DOHH2 (cell line): Measurements from ENCODE around the gene SARM1.
A peak's percentile ranks its signal among the peaks of the same experiment; 100 is the strongest.

Experiments
- H3F3A ChIP-seq: fragments of 200-600 bp; sonication (generic), shearing (Covaris generic); 2 replicates; pipeline ENCODE4 v1.6.0; 2016; ENCODE audit warnings: antibody characterized with exemption, mild to moderate bottlenecking; ENCODE audit not compliant: control insufficient read depth, insufficient read depth
- H3K27ac ChIP-seq: fragments of 200-600 bp; sonication (generic); 2 replicates; pipeline ENCODE4 v1.5.1; 2014; ENCODE audit warnings: low read depth, mild to moderate bottlenecking, low read length, moderate library complexity
- H3K27me3 ChIP-seq: fragments of 200-600 bp; sonication (generic); 2 replicates; pipeline ENCODE4 v1.6.1; 2014; ENCODE audit warnings: mild to moderate bottlenecking, low read length, mixed read lengths; ENCODE audit not compliant: control insufficient read depth
- H3K36me3 ChIP-seq: fragments of 200-600 bp; sonication (generic); 2 replicates; pipeline ENCODE4 v1.6.1; 2014; ENCODE audit warnings: mild to moderate bottlenecking, low read length, moderate library complexity, mixed read lengths; ENCODE audit not compliant: control insufficient read depth
- H3K4me1 ChIP-seq: fragments of 200-600 bp; sonication (generic); 2 replicates; pipeline ENCODE4 v1.6.1; 2014; ENCODE audit warnings: mild to moderate bottlenecking, low read length, mixed read lengths; ENCODE audit not compliant: control insufficient read depth
- H3K4me2 ChIP-seq: fragments of 200-600 bp; sonication (generic); 2 replicates; pipeline ENCODE4 v1.6.0; 2014; ENCODE audit warnings: mild to moderate bottlenecking, low read length, moderate library complexity
- H3K4me3 ChIP-seq: fragments of 200-600 bp; sonication (generic); 2 replicates; pipeline ENCODE4 v1.5.1; 2014; ENCODE audit warnings: mild to moderate bottlenecking, low read length, mixed read lengths
- H3K79me2 ChIP-seq: fragments of 200-600 bp; sonication (generic); 2 replicates; pipeline ENCODE4 v1.6.1; 2014; ENCODE audit warnings: mild to moderate bottlenecking, low read length, mixed read lengths; ENCODE audit not compliant: control insufficient read depth
- H3K9me2 ChIP-seq: fragments of 200-600 bp; sonication (generic); replicated peaks from 2 replicates; pipeline ENCODE4 v1.6.1; 2014; ENCODE audit warnings: mild to moderate bottlenecking, low read length, mixed read lengths; ENCODE audit not compliant: control insufficient read depth
- H3K9me3 ChIP-seq: fragments of 200-600 bp; sonication (generic); 2 replicates; pipeline ENCODE4 v1.6.1; 2014; ENCODE audit warnings: antibody characterized with exemption, low read length, mixed read lengths; ENCODE audit not compliant: control insufficient read depth, insufficient read depth
- H4K20me1 ChIP-seq: fragments of 200-600 bp; sonication (generic); 2 replicates; pipeline ENCODE4 v1.6.0; 2014; ENCODE audit warnings: low read depth, mild to moderate bottlenecking, antibody characterized with exemption, low read length, moderate library complexity; ENCODE audit not compliant: control insufficient read depth, insufficient read depth
- CTCF ChIP-seq: fragments of 200-600 bp; sonication (generic); IDR thresholded peaks from one replicate; pipeline ENCODE4 v1.5.1; 2014; ENCODE audit warnings: antibody characterized with exemption, mild to moderate bottlenecking, low read depth, low read length; ENCODE audit not compliant: poor library complexity, severe bottlenecking
- EZH2phosphoT487 ChIP-seq: fragments of 200-600 bp; sonication (generic); IDR thresholded peaks from 2 replicates; pipeline ENCODE4 v1.6.1; 2017; ENCODE audit warnings: borderline replicate concordance, mild to moderate bottlenecking, antibody characterized with exemption, low read length, moderate library complexity, mixed read lengths

SARM1 gene

GRCh38 chr17:28334171-28334570 lies 37.3 kb upstream of the SARM1 start:
- H3K9me2 ChIP-seq: no peaks in the 10 kb centered on the region
- TF ChIP-seq EZH2phosphoT487 (no peak), CTCF (no peak)
- peaks cover 3% of the 10 kb centered on the region for H3K36me3 ChIP-seq
- H3K4me2 ChIP-seq: peak overlapping the region; percentile 88
- H3K79me2 ChIP-seq: peaks cover 37% of the 10 kb centered on the region
- peaks cover 20% of the 10 kb centered on the region for H3K4me1 ChIP-seq
- peaks cover 6% of the 10 kb centered on the region for H3F3A ChIP-seq
- H4K20me1 ChIP-seq: 0 out of 2 replicates have a peak, but pooled peaks cover 3% of the 10 kb centered on the region
- H3K27me3 ChIP-seq: no peaks in the 10 kb centered on the region
- peak overlapping the region; percentile 99 for H3K4me3 ChIP-seq
- no peaks in the 10 kb centered on the region for H3K9me3 ChIP-seq
- H3K27ac ChIP-seq: no peak overlapping the region

DNA sequence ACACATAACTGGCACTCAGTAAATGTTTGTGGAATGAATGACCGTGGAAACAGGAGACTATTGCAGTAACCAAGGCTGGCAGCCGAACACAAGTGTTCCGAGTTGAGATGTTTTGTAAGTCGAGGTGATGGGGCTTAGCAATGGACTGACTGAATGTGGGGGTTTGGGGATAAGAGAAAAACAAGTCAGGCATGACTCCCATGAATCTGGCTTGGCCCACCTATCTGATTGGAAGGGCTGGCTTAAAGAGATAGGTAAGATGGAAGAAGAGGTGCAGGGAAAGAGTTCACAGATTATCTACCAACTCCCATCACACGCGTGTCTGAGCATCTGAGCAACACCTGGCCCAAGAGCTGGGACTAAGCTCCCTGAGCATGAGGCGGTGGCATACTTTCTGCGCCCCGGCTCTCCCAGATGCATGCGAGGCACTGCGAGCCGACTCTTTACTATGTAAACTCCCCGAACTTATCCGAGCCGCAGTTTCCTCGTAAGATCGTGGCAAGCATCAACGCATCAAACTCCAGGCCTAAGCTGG lies 36.8 kb upstream of the SARM1 start:
- TF ChIP-seq CTCF (no peak), EZH2phosphoT487 (no peak)
- H3K79me2 ChIP-seq: peaks cover 39% of the 10 kb centered on the region

DNA sequence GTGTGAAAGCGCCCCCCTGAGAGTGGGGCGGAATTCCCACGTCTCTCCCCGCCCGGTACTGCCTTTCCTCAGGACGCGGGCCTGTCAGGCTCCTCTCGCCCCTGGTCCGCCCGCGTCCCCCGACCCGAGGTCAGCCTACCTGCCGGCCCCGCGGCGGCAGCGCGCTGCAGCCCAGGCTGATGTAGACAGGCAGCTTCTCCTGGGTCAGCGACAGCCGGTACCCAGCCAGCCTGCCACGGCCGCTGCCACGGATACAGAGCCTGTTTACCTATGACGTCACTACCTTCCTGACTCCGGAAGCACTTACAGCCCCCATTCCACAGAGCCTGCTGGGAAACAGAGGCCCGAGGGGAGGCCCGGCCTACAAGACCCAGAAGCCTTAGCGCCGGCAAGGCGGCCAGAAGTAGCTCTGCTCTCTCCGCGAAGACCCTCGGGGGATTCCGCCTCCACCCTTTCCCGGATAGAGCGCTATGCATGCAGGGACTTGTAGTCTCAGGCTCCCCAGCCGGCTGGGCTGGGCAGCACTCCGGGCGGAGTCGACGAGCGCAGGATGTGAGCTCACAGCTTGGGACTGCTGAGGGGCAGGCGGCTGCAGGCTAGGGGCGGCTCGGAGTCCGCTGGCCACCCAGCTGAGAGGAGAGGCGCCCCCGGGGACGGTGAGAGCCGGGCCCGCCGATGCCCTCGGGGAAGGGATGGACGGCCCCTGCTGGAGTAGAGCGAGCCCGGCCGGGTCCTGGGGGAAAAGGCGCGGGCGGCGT lies 36.1 kb upstream of the SARM1 start, which contains the start of the genes IFT20 and TNFAIP1:
TSS of gene IFT20 (minus strand) at position 272 of the 758 bp plus-strand sequence. CDS start 3,487 bp downstream, outside the sequence.
TSS of gene TNFAIP1 (plus strand) at position 561 of the 758 bp plus-strand sequence. CDS start 3,761 bp downstream, outside the sequence.
- Histone ChIP-seq H3F3A (peaks cover 3% of the 10 kb centered on the region; the same call in 1 of the 2 replicates), H3K4me3 (peak within 1 kb of the TSS; percentile 99), H4K20me1 (0 out of 2 replicates have a peak, but pooled peaks cover 3% of the 10 kb centered on the region), H3K79me2 (peaks cover 39% of the 10 kb centered on the region), H3K36me3 (no peaks in the 10 kb centered on the region), H3K4me2 (peak within 1 kb of the TSS; percentile 88), H3K9me3 (no peaks in the 10 kb centered on the region), H3K9me2 (no peaks in the 10 kb centered on the region), H3K4me1 (peaks cover 20% of the 10 kb centered on the region), H3K27ac (no peak within 1 kb of the TSS), H3K27me3 (no peaks in the 10 kb centered on the region)
- TF ChIP-seq CTCF (no peak), EZH2phosphoT487 (no peak)

More for the DNA sequence above, 36.8 kb upstream of the SARM1 start:
- Histone ChIP-seq H3K36me3 (no peaks in the 10 kb centered on the region), H4K20me1 (0 out of 2 replicates have a peak, but pooled peaks cover 3% of the 10 kb centered on the region), H3K27ac (no peak overlapping the region), H3F3A (peaks cover 6% of the 10 kb centered on the region), H3K27me3 (no peaks in the 10 kb centered on the region), H3K4me3 (peak overlapping the region; percentile 99), H3K4me2 (peak overlapping the region; percentile 88), H3K4me1 (peaks cover 20% of the 10 kb centered on the region), H3K9me2 (no peaks in the 10 kb centered on the region), H3K9me3 (no peaks in the 10 kb centered on the region)
